ACHN (cell line): ENCODE results near the gene ALAS2.
"Not testable (repeated sequence)": the region's sequence is repeated elsewhere in the genome, so short reads cannot be mapped to it uniquely, and the experiment has no call there.

Experiments used
- DNase-seq: peaks from one replicate; pipeline ENCODE4 v3.0.0-alpha.2; 2015
- in situ Hi-C: cut with HindIII; loops from 2 replicates; pipeline ENCODE4 v1.10.0; 2017; ENCODE audit warnings: low sequenced_read_pairs, low pct_ligation_motif_present, low pct_unique_long_range_greater_than_20kb

Gene ALAS2, protein sequence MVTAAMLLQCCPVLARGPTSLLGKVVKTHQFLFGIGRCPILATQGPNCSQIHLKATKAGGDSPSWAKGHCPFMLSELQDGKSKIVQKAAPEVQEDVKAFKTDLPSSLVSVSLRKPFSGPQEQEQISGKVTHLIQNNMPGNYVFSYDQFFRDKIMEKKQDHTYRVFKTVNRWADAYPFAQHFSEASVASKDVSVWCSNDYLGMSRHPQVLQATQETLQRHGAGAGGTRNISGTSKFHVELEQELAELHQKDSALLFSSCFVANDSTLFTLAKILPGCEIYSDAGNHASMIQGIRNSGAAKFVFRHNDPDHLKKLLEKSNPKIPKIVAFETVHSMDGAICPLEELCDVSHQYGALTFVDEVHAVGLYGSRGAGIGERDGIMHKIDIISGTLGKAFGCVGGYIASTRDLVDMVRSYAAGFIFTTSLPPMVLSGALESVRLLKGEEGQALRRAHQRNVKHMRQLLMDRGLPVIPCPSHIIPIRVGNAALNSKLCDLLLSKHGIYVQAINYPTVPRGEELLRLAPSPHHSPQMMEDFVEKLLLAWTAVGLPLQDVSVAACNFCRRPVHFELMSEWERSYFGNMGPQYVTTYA

DNA sequence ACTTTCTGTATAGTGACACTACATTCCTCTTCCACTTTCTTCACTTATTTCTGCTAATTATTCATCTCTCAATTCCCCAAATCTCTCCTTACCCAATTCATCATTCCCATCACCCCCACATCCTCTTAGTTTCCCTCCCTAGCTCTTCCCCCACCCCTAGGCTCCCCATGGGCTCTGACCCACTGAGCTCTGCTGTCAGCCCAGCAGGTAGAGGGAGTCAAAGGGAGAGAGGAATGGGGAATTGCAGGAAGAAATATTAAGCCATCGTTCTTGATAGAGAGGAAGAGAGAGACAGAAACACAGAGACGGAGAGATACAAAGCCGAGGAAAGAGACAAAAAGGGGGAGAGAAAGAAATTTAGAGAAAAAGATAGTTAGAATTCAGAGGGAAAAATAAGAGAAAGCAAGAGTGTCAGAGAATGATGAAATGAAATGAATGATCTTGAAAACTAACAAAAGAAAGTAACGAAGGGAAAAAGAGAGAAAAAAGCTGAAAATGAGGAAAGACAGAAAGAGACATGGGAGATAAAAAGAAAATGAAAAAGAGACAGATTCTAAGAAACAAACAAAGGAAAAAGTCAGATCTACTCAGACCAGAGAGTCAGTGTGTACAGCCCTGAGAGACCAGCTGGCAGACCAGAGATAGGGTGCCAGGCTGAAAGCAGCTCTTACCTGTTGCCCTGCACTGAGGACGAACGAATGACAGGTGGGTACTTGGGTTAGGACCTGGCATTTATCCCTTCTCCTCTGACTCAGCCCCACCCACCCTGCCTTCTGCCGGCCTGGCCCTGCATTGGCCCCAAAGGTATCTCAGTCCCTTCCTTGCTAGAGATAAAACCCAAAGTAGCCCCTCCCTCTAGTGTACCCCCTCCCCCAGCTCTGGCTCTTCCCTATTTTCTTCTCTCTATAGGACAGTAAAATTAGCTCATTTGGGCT is at the start of gene ALAS2:
TSS of gene ALAS2 (minus strand) at position 707 of the 935 bp plus-strand sequence. CDS start 4,977 bp downstream, outside the sequence.
- in situ Hi-C loops = no loop called here
- DNase-seq = no peak

DNA sequence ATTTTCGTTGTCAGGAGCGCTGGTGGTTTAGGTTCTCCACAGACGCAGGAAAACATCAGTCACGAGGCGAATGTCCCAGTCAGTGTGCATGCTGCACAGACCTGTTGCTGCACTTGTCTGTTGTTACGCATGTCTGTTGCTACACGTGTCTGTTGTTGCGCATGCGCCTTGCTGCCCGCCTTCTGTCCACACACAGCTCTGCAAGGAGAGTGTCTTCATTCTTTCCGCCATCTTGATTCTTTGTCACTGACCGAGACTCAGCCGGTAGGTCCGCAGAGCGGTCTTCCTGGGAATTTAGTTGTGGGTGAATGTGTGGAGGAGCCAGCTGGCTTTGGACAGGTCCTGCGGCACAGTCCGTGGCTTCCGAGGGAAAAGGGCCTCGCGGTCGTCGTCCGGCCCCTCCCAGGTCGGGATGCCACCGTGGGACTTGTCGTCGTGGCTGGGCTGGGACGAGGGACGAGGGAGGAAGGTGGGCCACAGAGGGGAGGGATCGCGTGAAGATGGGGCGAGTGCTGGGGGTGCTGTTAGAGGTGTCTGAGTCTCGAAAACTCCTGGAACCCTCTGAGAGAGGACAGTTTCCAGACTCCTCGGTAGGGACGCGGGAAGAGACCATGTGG is 44.2 kb upstream of the ALAS2 start, which contains the start of gene PAGE2B:
TSS of gene PAGE2B (plus strand) at position 180 of the 617 bp plus-strand sequence. CDS start 1,012 bp downstream, outside the sequence.
- in situ Hi-C loops = no loop called here

DNA sequence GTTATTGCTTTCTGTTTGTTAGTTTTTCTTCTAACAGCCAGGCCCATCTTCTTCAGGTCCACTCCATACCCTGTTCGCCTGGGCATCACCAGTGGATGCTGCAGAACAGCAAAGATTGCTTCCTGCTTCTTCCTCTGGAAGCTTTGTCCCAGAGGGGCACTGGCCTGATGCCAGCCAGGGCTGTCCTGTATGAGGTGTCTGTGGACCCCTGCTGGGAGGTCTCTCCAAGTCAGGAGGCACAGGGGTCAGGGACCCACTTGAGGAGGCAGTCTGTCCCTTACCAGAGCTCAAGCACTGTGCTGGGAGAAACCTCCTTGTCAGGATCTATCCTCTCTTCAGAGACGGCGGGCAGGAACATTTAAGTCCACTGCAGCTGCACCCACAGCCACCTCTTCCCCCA is 41.5 kb upstream of the ALAS2 start:
- DNase-seq = no peak
- in situ Hi-C loops = no loop called here

More for the DNA sequence above, 44.2 kb upstream of the ALAS2 start, which contains the start of gene PAGE2B:
- no peak for DNase-seq

DNA sequence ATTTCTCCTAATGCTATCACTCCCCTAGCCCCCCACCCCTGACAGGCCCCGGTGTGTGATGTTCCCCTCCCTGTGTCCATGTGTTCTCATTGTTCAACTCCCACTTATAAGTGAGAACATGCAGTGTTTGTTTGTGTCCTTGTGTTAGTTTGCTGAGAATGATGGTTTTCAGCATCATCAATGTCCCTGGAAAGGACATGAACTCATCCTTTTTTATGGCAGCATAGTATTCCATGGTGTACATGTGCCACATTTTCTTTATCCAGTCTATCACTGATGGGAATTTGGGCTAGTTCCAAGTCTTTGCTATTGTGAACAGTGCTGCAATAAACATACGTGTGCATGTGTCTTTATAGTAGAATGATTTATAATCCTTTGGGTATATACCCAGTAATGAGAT is 36.4 kb upstream of the ALAS2 start:
- DNase-seq, in situ Hi-C loops: not testable (repeated sequence)

DNA sequence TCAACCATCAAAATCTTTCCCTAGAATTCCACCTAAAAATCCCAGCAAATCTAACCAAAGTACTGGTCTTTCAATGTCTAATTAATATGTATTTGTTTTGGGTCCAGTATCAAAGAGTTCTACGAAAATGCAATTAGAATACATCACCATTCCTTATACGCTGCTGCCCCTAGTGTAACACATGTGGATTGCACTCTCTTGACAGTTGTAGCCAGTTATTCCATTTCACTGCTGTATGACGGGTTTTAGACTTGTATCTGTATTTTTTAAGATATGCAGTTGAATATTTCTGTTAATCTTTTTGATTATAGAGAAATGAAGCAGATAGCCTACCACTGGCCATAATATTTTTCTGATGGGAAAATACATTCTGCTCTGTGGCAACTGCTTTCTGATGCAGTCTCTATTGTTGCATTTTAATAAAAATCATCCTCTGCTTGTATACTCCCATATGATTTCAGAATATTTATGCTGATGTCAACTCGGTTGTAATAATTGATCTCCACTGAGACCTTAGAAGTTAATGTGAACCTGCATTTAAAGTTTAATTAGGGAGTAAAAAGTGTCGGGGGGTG is 27.0 kb upstream of the ALAS2 start:
- in situ Hi-C loops = no loop called here
- DNase-seq = peak; percentile 26

DNA sequence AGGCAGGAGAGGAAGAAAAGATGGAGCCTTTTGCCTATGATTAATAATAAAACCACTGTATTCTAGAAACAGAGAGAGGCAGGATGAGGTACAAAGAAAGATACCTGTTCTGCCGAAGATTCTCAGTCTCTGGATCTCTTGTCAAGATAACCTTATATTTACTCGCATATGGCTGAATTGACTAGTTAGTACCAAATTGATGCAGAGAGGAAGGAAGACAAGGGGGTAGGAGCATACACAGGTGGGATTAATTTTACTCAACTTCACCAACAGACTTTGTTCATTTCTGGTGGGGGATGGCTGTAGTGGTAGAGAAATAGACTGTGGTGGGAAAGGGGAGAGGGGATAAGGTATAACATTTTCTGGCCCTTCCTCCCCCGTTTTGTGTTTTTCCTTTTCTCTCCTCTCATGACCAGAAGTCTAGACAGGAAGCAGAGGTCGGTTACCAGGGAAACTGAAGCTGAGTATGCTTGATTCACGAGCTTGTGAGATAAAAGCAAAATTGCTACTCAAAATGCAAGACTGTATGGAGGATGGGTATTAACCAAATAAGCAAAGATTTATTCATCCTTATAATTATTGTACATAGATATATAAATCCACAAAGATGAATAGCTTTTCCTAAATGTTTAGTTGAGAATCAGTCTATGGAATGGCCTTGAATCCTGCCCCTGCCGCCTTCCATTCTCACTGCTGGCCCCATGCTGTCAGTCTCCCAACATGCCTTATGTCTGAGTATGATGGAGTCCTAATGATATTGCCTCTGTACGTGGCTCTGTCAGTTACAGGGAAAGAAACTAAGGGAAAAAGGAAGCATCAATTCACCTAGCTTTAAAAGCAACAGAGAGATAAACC is 26.3 kb upstream of the ALAS2 start:
- in situ Hi-C loops = no loop called here
- no peak for DNase-seq

DNA sequence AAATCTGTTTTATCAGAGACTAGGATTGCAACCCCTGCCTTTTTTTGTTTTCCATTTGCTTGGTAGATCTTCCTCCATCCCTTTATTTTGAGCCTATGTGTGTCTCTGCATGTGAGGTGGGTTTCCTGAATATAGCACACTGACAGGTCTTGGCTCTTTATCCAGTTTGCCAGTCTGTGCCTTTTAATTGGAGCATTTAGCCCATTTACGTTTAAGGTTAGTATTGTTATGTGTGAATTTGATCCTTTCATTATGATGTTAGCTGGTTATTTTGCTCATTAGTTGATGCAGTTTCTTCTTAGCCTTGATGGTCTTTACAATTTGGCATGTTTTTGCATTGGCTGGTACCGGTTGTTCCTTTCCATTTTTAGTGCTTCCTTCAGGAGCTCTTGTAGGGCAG is 19.8 kb upstream of the ALAS2 start:
- DNase-seq, in situ Hi-C loops: not testable (repeated sequence)

DNA sequence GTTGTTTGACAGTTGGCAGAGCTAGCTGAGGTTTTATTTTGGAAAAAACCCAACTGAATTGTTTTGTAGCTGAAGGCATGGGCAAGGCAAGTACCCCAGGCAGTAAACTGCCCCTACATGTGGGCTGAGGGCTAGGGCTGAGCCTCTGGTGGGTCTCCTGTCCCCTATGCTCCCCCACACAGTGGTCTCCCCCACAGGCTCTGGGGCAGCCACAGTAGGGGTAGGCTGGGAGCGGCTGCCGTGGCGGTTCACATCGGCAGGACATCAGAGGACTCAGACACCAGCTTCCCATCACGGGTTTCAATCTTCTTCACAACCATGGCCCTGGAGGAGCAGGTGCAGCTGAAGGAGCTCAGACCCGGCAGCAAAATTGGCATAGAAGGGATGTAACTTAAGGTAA is 10.7 kb upstream of the ALAS2 start:
- in situ Hi-C loops = no loop called here
- no peak for DNase-seq

DNA sequence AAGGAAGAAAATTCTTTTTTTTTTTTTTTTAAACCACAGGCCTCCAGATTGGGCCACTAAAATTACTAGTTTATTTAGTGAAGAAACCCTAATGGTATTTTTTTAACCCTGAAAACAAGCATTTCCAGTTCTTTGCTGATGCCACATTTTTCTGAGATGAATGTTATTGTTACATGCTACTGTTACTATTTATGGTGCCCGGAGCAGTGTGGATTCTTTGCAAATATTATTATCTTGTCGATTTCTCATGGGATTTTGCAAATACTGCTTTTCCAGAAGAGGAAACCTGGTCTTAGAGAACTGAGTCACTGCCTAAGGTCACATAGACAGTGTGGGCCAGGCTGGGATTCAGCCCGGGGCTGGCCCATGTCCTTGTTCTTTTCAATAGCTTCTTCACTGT is 8.7 kb upstream of the ALAS2 start:
- in situ Hi-C loops = no loop called here
- DNase-seq = no peak

DNA sequence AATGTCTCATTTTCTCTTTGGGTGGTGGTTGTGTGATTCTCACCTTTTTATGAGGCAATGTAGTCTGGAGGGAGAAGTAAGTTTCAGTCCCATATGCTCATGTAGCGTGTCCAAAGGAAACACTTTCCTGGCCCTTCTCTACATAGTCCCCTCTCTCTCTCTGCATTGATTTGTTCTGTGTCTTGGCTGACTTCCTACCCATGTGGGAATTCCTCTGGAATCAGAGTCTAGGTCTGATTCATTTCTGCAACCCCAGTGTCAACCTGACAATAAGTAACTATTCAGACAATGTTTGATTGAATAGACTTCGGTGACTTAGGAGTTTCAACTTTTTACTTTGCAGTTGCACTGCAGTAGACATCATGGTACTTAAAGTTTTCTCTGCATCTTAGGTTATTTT is 2.7 kb upstream of the ALAS2 start:
- in situ Hi-C loops = no loop called here
- peak; percentile 70 for DNase-seq

DNA sequence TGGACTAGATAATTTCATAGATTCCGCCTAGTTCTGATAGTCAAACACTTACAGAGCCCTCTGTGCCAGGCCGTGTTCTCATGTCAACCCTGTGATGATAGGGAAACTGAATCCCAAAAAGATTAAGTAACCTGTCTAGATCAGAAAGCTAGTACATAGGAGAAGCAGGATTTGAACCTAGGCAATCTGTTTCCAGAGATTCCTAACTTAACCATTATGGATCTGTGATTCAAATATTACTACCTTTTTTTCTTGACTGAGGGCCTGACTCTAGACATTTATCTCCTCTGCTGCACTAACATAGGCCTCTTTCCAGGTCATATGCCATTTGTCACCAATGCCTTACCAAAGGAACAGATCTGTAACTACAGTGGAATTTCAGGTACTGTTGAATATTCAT is 1.5 kb downstream of the ALAS2 start:
- in situ Hi-C loops = no loop called here
- DNase-seq = no peak

DNA sequence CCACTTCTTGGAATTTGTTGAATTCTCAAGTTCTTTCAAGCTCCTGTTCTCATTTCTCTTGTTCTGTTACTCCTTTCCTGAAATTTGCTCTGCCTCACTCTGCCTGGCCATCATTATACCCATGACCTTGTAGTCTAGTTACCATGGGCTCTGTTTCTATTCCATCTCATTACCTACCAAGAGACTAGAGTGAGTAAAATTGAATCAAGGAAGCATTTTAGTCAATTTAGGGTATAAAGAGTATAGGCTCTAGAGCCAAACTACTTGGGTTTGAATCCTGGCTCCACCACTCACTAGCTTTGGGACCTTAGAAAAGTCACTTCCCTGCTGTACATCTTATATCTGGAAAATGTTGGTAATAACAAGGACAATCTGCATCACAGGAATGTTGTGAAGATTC is 2.2 kb downstream of the ALAS2 start:
- in situ Hi-C loops = no loop called here
- no peak for DNase-seq

DNA sequence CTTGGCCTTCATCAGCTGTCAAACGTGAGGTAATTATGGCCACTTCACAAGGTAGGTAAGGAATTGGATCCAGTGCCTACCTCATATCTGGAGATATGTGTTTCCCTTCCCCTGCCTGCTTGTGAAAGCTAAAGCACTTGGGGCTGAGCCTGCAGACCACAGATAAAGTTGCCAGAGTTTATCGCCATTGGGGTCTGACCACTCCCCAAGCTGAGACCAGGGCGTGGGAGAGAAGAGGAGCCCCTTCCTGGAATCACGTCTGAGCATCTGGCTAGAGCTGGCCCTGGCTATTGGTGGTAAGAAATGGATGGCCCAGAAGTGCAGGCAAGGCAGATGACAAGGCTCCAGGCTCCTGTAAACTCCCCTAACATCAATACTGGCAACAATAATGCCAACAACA is 2.7 kb downstream of the ALAS2 start:
- DNase-seq = no peak
- in situ Hi-C loops = no loop called here

DNA sequence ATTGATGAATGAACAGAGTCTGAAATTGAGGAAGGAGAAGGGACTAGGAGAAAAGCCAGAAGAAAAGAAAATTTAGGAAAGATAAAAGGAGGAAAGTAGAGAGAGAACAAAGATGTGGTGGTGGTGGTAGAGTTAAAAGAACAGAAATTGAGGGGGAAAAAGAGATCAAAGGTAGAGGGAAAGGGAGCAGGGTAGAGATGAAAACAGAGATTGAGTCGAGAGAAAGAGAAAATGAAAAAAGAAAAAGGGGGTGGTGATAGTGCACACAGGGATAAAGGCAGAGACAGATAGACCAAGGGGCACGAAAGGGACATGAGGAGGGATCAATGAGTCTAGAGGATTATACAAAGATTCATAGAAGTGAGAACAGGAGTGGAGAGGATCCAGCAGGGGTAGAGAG is 3.9 kb downstream of the ALAS2 start:
- no peak for DNase-seq
- in situ Hi-C loops = no loop called here

DNA sequence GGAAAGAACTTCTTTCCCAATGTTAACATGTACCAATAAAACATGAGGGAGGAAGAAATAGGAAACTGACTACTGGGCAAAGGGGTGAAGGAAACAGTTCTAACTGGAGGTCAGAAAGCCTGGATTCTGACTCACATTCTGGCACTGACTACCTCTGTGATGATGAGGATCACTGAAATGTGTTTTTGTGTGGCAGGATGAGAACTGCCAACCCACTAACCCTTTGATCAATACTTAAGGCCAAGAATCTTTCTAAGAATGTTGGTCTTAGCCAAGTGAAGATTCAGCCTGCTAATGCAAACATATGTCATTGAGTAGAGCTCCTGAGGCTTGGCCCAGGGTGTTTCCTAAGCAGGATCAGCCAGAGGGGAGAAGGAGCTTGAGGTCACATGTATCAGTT is 4.6 kb downstream of the ALAS2 start:
- no peak for DNase-seq
- in situ Hi-C loops = no loop called here

DNA sequence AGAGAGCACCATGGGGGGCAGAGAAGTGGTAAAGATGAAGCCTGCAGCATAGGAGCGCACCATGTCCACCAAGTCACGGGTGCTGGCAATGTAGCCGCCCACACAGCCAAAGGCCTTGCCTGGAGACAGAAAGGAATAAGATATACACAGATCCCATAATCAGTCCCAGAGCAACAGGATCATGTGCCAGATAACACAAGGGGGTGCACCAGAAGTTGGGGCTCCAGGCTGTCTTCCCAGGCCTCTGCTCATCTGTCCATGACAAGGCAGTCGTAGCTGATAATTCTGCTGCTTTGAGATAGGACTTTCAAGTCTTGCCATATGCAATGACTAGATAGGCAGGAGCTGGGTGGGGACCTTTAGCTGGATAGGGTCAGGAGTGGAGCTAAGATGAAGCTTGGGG is 15.9 kb downstream of the ALAS2 start:
- DNase-seq = no peak
- in situ Hi-C loops = no loop called here

DNA sequence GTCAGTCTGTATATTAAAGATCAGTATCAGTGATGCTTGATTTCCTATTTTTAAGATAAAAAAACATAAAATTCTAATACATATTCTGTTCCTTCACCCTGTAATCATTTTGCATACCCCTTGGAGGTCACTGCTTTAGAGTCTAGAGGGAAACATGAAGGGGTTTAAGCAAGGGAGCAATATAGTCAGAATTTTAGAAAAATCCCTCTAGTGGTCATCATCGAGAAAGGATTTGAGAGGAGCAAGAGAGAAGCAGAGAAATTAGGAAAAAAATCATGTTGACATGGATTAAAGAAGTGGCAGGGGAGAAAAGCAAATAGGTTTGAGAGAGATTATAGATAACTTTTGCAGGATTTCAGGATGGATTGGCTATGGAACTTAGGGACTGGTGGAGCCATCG is 19.5 kb downstream of the ALAS2 start:
- no peak for DNase-seq
- in situ Hi-C loops = no loop called here
